Heart right ventricle (tissue), 16 donors: ENCODE measurements around the gene LRP1. TPM values are rescaled to one million over a fixed set of nuclear protein-coding genes. Genes with fewer than 3 reads are reported as not detected.

Source experiments
- ATAC-seq, 8 donors: fragments of 200-7000 bp; cut with Tn5 transposase; one replicate each; pipeline ENCODE4 v1.9.1; 2020; ENCODE audit warnings: mild to moderate bottlenecking in 8 of 8, moderate library complexity in 8 of 8, moderate number of reproducible peaks in 1 of 8
- DNase-seq, 2 donors: peaks; one replicate each; pipeline ENCODE4 v3.0.0-alpha.2; 2020
- H3K27ac ChIP-seq, 10 donors: fragments of 200-600 bp; sonication (generic) in 2 of 10; one replicate each; pipeline versions ENCODE4 v1.5.0 to v1.8.0; 2020 to 2022; ENCODE audit warnings: mild to moderate bottlenecking in 3 of 10
- H3K27me3 ChIP-seq, 7 donors: fragments of 200-600 bp; one replicate each; pipeline ENCODE4 v1.8.0; 2021 to 2022; ENCODE audit warnings: mild to moderate bottlenecking in 2 of 7
- H3K36me3 ChIP-seq, 9 donors: fragments of 200-600 bp; sonication (generic) in 1 of 9; one replicate each; pipeline versions ENCODE4 v1.5.0 to v1.8.0; 2020 to 2022; ENCODE audit warnings: mild to moderate bottlenecking in 2 of 9
- H3K4me1 ChIP-seq, 9 donors: fragments of 200-600 bp; sonication (generic) in 1 of 9; one replicate each; pipeline versions ENCODE4 v1.5.0 to v1.8.0; 2020 to 2022; ENCODE audit warnings: mild to moderate bottlenecking in 4 of 9
- H3K4me3 ChIP-seq, 10 donors: fragments of 200-600 bp; sonication (generic) in 2 of 10; one replicate each; pipeline versions ENCODE4 v1.5.0 to v1.8.0; 2020 to 2022; ENCODE audit warnings: mild to moderate bottlenecking in 7 of 10, moderate library complexity in 2 of 10
- H3K9me3 ChIP-seq, 11 donors: fragments of 200-600 bp in 10 of 11; sonication (generic) in 2 of 11; one replicate each; pipeline versions ENCODE4 v1.5.0 to v1.8.0; 2013 to 2022; ENCODE audit warnings: mild to moderate bottlenecking in 2 of 11, control low read depth in 1 of 11, moderate library complexity in 1 of 11
- WGBS, 2 donors: extraction: QIAGEN DNeasy Blood & Tissue Kit; methylation state at CpG; one replicate each; pipeline ENCODE4 v1.1.7; 2013; ENCODE audit warnings: inconsistent platforms in 1 of 2; 5-methylcytosine and 5-hydroxymethylcytosine counted together
- intact Hi-C, 10 donors: fragments of 100-400 bp; cut with DNase I; formaldehyde crosslinking; loops; one replicate each; pipeline versions ENCODE4 v1.11.1 to v1.14.2; 2022
- polyA plus RNA-seq, 2 donors: library from polyadenylated mRNA; stranded (reverse); fragments of 200-250 nt; gene quantifications; one replicate each; pipeline ENCODE4 v1.2.3, GENCODE V29; 2013
- total RNA-seq, 10 donors: library from RNA; stranded (reverse); fragmentation: NEBNext Ultra II Directional in 3 of 10; extraction: Animal tissue kit (Norgen Biotek cat#: 25700) in 3 of 10; gene quantifications; one replicate each; pipeline versions ENCODE4 v1.2.1 to v1.2.4, GENCODE V29; 2021 to 2023
- TF ChIP-seq, protein P1 (sequence below), 9 donors: fragments of 200-600 bp; sonication (generic) in 2 of 9; IDR thresholded peaks; one replicate each; pipeline versions ENCODE4 v1.5.0 to v1.8.0; 2021 to 2022; ENCODE audit warnings: antibody characterized with exemption in 9 of 9, mild to moderate bottlenecking in 5 of 9, moderate library complexity in 1 of 9
- donor health status: Arrhythmogenic right ventricular cardiomyopathy.
- donor health status: ischemic (EF 13 %, LVEDD 7.1; RV severe dilation, severe dysfunction).
- donor health status: healthy with polysubstance abuse.
- donor health status: DM: no; HTN: yes; CAD: no.
- donor health status: DM: no; HTN: no; CAD: no.
- donor health status: ischemic (EF 25% LVEDD 6.9; RV normal size, moderate dysfunction).
- donor health status: ischemic (EF 25% LVEDD 5.7; RV mildly dilated, moderate dysfunction).
- donor health status: healthy.
- donor health status: DM: yes; HTN: yes; CAD: no.
- donor health status: Ischemic cardiomyopathy.
- donor health status: ischemic (EF 35%, LVEDD 5.7; RV mildly dilated, moderate dysfunction).
- donor health status: nonischemic (EF 11% LVEDD 7.7; RV severe dilation, severe dysfunction).
- donor health status: DM: yes; HTN: yes; CAD: no.
- donor health status: PGD.
- donor health status: ischemic (EF 29% LVEDD 5.4; RV normal size, mild dysfunction).
- donor health status: nonischemic (EF 23%, LVEDD 6.1; RV moderate dilation, normal function).

Gene LRP1
- total and polyA plus RNA-seq, 12 donors, result 46.3 to 259 (median 69.3) TPM

DNA sequence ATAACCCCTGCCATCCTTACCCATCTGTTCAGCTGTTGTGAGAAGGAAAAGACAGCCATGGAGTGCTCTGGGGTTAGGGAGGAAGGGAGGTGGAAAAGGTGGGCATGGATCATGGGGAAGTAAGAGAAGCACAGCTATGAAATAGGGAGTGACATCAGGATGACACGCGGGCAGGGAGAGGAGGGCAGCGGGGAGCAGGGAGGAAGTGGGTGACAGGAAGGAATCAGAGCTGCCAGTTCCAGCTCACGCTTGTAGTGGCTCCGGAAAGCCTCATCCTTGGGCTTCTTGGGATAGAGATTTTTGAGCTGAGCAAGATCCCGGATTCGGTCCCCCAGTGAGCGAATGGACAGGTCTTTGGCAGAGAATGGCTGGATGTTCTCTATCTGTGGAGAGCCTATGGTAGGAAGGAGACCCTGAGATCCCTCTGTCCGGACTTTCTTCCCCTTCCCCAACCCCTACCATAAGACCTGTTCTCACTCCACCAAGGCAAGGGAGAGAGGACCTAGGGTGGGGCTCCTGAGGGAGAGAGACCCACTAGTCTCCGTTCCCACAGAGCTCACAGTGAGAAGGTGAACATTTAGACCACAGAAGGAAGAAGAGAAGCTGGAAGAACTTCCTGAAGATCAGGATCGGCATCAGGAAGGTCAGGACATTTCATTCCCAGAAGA lies 29.1 kb upstream of the LRP1 start:
- intact Hi-C loops, result no loop called here
- Histone ChIP-seq H3K4me3 (no peak overlapping the region), H3K27me3 (no peaks in the 10 kb centered on the region), H3K9me3 (no peaks in the 10 kb centered on the region), H3K36me3 (peaks cover 0 to 99% (median 45%) of the 10 kb centered on the region in 9 donors), H3K4me1 (peaks cover 0 to 17% (median 3%) of the 10 kb centered on the region in 9 donors), H3K27ac (peak overlapping the region in 1 of 10 donors; percentile 14)
- DNase-seq (no peak), ATAC-seq (no peak)
- WGBS, 2 donors, result 77 to 81% methylated on average over 11 of the region's 11 CpGs
- TF ChIP-seq, protein P1, sequence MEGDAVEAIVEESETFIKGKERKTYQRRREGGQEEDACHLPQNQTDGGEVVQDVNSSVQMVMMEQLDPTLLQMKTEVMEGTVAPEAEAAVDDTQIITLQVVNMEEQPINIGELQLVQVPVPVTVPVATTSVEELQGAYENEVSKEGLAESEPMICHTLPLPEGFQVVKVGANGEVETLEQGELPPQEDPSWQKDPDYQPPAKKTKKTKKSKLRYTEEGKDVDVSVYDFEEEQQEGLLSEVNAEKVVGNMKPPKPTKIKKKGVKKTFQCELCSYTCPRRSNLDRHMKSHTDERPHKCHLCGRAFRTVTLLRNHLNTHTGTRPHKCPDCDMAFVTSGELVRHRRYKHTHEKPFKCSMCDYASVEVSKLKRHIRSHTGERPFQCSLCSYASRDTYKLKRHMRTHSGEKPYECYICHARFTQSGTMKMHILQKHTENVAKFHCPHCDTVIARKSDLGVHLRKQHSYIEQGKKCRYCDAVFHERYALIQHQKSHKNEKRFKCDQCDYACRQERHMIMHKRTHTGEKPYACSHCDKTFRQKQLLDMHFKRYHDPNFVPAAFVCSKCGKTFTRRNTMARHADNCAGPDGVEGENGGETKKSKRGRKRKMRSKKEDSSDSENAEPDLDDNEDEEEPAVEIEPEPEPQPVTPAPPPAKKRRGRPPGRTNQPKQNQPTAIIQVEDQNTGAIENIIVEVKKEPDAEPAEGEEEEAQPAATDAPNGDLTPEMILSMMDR (IDR thresholded peaks at IDR 0.05), result no peak

DNA sequence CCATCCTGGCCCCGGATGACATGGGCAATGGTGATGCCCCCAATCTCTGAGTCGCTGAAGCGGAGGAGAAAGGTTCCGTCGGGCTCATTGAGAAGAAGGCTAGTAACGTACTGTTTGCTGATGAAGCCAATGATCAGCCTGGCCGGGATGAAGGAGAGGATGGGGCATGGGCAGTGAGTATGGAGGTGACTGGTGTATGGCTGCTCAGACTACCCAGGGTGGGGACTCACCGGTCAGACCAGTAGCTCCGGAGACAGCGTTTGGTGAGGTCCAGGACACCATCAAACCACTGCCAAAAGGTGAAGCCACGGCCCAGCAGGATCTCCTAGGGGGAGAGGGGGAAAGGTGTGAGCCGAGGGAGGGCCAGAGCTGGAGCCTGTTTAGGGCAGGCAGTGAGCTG lies 28.5 kb upstream of the LRP1 start:
- peaks cover 0 to 99% (median 47%) of the 10 kb centered on the region in 9 donors for H3K36me3 ChIP-seq
- H3K27me3 ChIP-seq, result no peaks in the 10 kb centered on the region
- H3K4me3 ChIP-seq, result no peak overlapping the region
- no peaks in the 10 kb centered on the region for H3K9me3 ChIP-seq
- 74 to 75% methylated on average over 12 of the region's 12 CpGs for WGBS, 2 donors
- no peak for DNase-seq
- ATAC-seq, result no peak
- peaks cover 0 to 11% (median 0%) of the 10 kb centered on the region in 9 donors for H3K4me1 ChIP-seq
- intact Hi-C loops, result no loop called here
- no peak overlapping the region for H3K27ac ChIP-seq
- TF ChIP-seq, protein P1 (IDR thresholded peaks at IDR 0.05), result no peak

DNA sequence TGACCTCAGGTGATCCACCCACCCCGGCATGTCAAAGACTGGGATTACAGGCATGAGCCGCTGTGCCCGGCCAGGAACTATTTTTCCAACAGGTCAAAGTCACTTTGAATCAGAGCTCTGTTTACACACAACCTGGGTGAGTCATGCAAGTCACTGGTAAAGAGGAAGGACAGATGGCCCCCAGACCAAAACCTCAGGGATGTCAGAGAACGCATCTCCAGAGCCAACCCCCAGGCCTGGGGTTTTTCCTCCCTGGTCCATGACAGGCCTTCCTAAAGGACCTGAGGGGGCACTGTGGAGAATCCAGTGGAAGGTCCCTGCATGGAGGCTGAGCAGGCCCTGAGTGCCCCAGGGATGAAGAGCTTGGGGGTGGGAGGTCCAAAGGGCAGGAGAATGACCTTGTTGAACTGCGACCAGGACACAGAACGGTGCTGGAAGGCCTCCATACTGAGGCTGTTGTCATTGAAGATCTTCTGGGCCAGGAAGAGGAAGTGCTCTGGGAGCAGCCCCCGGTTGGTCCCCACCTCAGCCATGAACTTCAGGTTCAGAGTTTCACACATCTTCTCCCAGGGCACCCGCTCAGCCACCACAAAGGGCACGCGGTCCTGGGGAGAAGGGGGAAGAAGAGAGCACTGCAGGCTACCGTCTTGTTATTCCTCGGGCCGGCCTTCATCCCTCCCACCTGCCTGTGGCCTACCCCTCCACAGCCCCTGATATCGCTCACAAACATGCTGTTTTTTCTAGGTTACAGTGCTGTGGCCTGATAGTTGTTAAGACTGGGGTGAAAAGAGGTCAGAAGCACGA lies 26.2 kb upstream of the LRP1 start:
- peak overlapping the region in 1 of 10 donors; percentile 60 for H3K27ac ChIP-seq
- H3K27me3 ChIP-seq, result no peaks in the 10 kb centered on the region
- H3K4me3 ChIP-seq, result no peak overlapping the region
- intact Hi-C loops, result no loop called here
- ATAC-seq, result peak in 1 of 8 donors; percentile 6
- no peak for DNase-seq
- H3K9me3 ChIP-seq, result no peaks in the 10 kb centered on the region
- H3K36me3 ChIP-seq, result peaks cover 0 to 99% (median 40%) of the 10 kb centered on the region in 9 donors
- 68 to 76% methylated on average over 15 of the region's 15 CpGs for WGBS, 2 donors
- TF ChIP-seq, protein P1 (IDR thresholded peaks at IDR 0.05), result no peak
- H3K4me1 ChIP-seq, result peaks cover 0 to 11% (median 3%) of the 10 kb centered on the region in 9 donors

DNA sequence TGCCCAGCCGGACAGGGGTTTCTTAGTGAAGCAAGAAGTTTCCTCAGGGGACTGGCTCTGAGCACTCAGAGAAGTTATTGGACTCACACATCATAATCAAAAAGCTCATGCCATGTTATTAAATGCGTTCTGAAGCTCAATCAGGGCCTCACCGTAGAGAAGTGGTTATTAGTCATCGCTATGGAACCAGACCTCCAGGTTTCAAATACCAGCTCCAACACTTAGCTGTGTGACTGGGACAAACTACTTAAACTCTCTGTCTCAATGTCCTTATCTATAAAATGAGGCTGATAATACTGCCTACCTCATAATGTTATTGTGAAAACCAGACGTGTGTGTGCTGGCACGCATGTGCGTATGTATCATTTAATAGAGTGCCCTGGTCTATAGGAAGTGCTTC lies 24.4 kb upstream of the LRP1 start:
- no peak for ATAC-seq
- no peaks in the 10 kb centered on the region for H3K9me3 ChIP-seq
- peaks cover 0 to 99% (median 34%) of the 10 kb centered on the region in 9 donors for H3K36me3 ChIP-seq
- WGBS, 2 donors, result 89 to 91% methylated on average over 7 of the region's 7 CpGs
- intact Hi-C loops, result no loop called here
- no peak overlapping the region for H3K27ac ChIP-seq
- no peak overlapping the region for H3K4me3 ChIP-seq
- TF ChIP-seq, protein P1 (IDR thresholded peaks at IDR 0.05), result no peak
- no peaks in the 10 kb centered on the region for H3K27me3 ChIP-seq
- H3K4me1 ChIP-seq, result peaks cover 0 to 26% (median 11%) of the 10 kb centered on the region in 9 donors
- DNase-seq, result no peak
